Neural crest cell (in vitro differentiated cells): ENCODE measurements around the gene BTNL2. TPM values are rescaled to one million over a fixed set of nuclear protein-coding genes. Genes with fewer than 3 reads are reported as not detected.

Source experiments
- DNase-seq: peaks from one replicate; pipeline ENCODE4 v3.0.0; 2021; ENCODE audit warnings: low read depth, mixed read lengths, low spot score
- H3K27ac Mint-ChIP-seq: one replicate; pipeline ENCODE4 v1.8.0; 2021; ENCODE audit warnings: mild to moderate bottlenecking, mixed read lengths; ENCODE audit not compliant: unreplicated experiment
- H3K27me3 Mint-ChIP-seq: 2 replicates; pipeline ENCODE4 v1.8.0; 2021; ENCODE audit warnings: low read depth, mild to moderate bottlenecking, mixed read lengths
- H3K36me3 Mint-ChIP-seq: 2 replicates; pipeline ENCODE4 v1.8.0; 2021; ENCODE audit warnings: low read depth, mild to moderate bottlenecking, mixed read lengths
- H3K4me1 Mint-ChIP-seq: 2 replicates; pipeline ENCODE4 v1.8.0; 2021; ENCODE audit warnings: mixed read lengths
- H3K4me3 Mint-ChIP-seq: one replicate; pipeline ENCODE4 v1.8.0; 2021; ENCODE audit warnings: mild to moderate bottlenecking, mixed read lengths
- H3K9me3 Mint-ChIP-seq: 2 replicates; pipeline ENCODE4 v1.8.0; 2021; ENCODE audit warnings: mixed read lengths
- CTCF ChIP-seq: fragments of 200-600 bp; sonication (generic); conservative IDR thresholded peaks from 2 replicates; pipeline ENCODE4 v1.5.0; 2021; ENCODE audit warnings: antibody characterized with exemption, mild to moderate bottlenecking
- total RNA-seq: library from RNA; stranded (reverse); gene quantifications from 2 replicates; pipeline ENCODE4 v1.2.1, GENCODE V29; 2021

The BTNL2 gene
- total RNA-seq, 1 donor from 2014 or later: not detected

GRCh38 chr6:32427218-32427617 is 20.2 kb upstream of the BTNL2 start:
- DNase-seq: no peak
- Mint-ChIP-seq H3K27me3 (peaks cover 6% of the 10 kb centered on the region), H3K36me3 (no peaks in the 10 kb centered on the region), H3K27ac (no peak overlapping the region), H3K4me3 (no peak overlapping the region), H3K4me1 (no peaks in the 10 kb centered on the region), H3K9me3 (no peaks in the 10 kb centered on the region)
- TF ChIP-seq CTCF: no peak

GRCh38 chr6:32426338-32426737 is 19.4 kb upstream of the BTNL2 start:
- no peak for TF ChIP-seq CTCF
- no peak for DNase-seq
- Mint-ChIP-seq H3K4me3 (no peak overlapping the region), H3K9me3 (no peaks in the 10 kb centered on the region), H3K36me3 (no peaks in the 10 kb centered on the region), H3K4me1 (no peaks in the 10 kb centered on the region), H3K27me3 (peaks cover 12% of the 10 kb centered on the region), H3K27ac (no peak overlapping the region)

- Mint-ChIP-seq H3K4me1 (no peaks in the 10 kb centered on the region), H3K27ac (no peak overlapping the region), H3K9me3 (no peaks in the 10 kb centered on the region), H3K27me3 (peaks cover 16% of the 10 kb centered on the region), H3K4me3 (no peak overlapping the region), H3K36me3 (no peaks in the 10 kb centered on the region)
- TF ChIP-seq CTCF: no peak
- DNase-seq: no peak
Observed at GRCh38 chr6:32424589-32425300, 17.8 kb upstream of the BTNL2 start.

- TF ChIP-seq CTCF: no peak
- DNase-seq: no peak
- H3K4me3 Mint-ChIP-seq: no peak overlapping the region
- H3K27ac Mint-ChIP-seq: no peak overlapping the region
- H3K4me1 Mint-ChIP-seq: peaks cover 9% of the 10 kb centered on the region
- peaks cover 68% of the 10 kb centered on the region for H3K27me3 Mint-ChIP-seq
- H3K9me3 Mint-ChIP-seq: no peaks in the 10 kb centered on the region
- H3K36me3 Mint-ChIP-seq: no peaks in the 10 kb centered on the region
Observed at GRCh38 chr6:32416036-32416435, 9.1 kb upstream of the BTNL2 start.

GRCh38 chr6:32415521-32416019 is 8.6 kb upstream of the BTNL2 start:
- Mint-ChIP-seq H3K9me3 (no peaks in the 10 kb centered on the region), H3K4me3 (no peak overlapping the region), H3K36me3 (no peaks in the 10 kb centered on the region), H3K27me3 (peaks cover 70% of the 10 kb centered on the region), H3K27ac (no peak overlapping the region), H3K4me1 (peaks cover 9% of the 10 kb centered on the region)
- peak; percentile 91 for TF ChIP-seq CTCF
- peak; percentile 86 for DNase-seq
